ENCODE results near the gene B4GALT3.

Gene B4GALT3

GRCh38 chr1:161166669-161167548 is 10.4 kb downstream of the B4GALT3 start:
- H3K9me3 ChIP-seq (ENCODE audit: insufficient read depth, low read depth, low read length), result no peaks in the 10 kb centered on the region
- peak overlapping the region; percentile 89 for H3K9ac ChIP-seq (ENCODE audit: low read depth, low read length)
- H3K27me3 ChIP-seq (ENCODE audit: insufficient read depth, low read length), result no peaks in the 10 kb centered on the region
- peak overlapping the region; percentile 91 for H3K4me3 ChIP-seq (ENCODE audit: low read length)
- no peaks in the 10 kb centered on the region for H3K4me1 ChIP-seq (ENCODE audit: insufficient read depth, low read length)
- no peak overlapping the region for H3K27ac ChIP-seq (ENCODE audit: low read length)
- H3K36me3 ChIP-seq (ENCODE audit: insufficient read depth, low read depth, low read length), result peaks cover 62% of the 10 kb centered on the region

GRCh38 chr1:161165742-161166668 is 11.3 kb downstream of the B4GALT3 start, which contains the start of gene PPOX:
Gene PPOX (plus strand): TSS chr1:161166426. CDS start chr1:161166848, 422 bp downstream.
- H3K27ac ChIP-seq (ENCODE audit: low read length), result no peak within 1 kb of the TSS
- H3K36me3 ChIP-seq (ENCODE audit: insufficient read depth, low read depth, low read length), result peaks cover 56% of the 10 kb centered on the region
- H3K9ac ChIP-seq (ENCODE audit: low read depth, low read length), result peak within 1 kb of the TSS; percentile 89
- no peaks in the 10 kb centered on the region for H3K4me1 ChIP-seq (ENCODE audit: insufficient read depth, low read length)
- H3K27me3 ChIP-seq (ENCODE audit: insufficient read depth, low read length), result no peaks in the 10 kb centered on the region
- H3K4me3 ChIP-seq (ENCODE audit: low read length), result peak within 1 kb of the TSS; percentile 91
- H3K9me3 ChIP-seq (ENCODE audit: insufficient read depth, low read depth, low read length), result no peaks in the 10 kb centered on the region

- Histone ChIP-seq H3K27ac (ENCODE audit: low read length) (no peak overlapping the region), H3K9ac (ENCODE audit: low read depth, low read length) (peak overlapping the region; percentile 71; the same call in 1 of the 2 replicates), H3K4me1 (ENCODE audit: insufficient read depth, low read length) (no peaks in the 10 kb centered on the region), H3K36me3 (ENCODE audit: insufficient read depth, low read depth, low read length) (peaks cover 47% of the 10 kb centered on the region), H3K27me3 (ENCODE audit: insufficient read depth, low read length) (no peaks in the 10 kb centered on the region), H3K9me3 (ENCODE audit: insufficient read depth, low read depth, low read length) (no peaks in the 10 kb centered on the region), H3K4me3 (ENCODE audit: low read length) (peak overlapping the region; percentile 91)
These were observed 12.3 kb downstream of the B4GALT3 start for GRCh38 chr1:161164901-161165610.

DNA sequence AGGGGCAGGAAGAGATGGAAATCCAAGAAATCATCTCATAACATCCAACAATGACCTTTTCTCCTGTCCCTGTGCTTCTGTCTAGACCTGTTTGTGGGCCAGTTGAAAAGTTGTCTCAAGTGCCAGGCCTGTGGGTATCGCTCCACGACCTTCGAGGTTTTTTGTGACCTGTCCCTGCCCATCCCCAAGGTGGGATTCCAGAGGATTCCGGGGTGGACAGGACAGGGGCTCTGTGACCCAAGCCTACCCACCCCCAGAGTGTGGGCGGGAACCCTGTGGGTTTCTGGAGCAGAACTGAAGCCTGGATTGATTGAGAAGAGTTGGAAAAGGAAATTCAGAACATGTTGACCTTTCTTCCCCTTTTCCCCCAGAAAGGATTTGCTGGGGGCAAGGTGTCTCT is 13.5 kb downstream of the B4GALT3 start:
- Histone ChIP-seq H3K27me3 (ENCODE audit: insufficient read depth, low read length) (no peaks in the 10 kb centered on the region), H3K4me3 (ENCODE audit: low read length) (no peak overlapping the region), H3K9me3 (ENCODE audit: insufficient read depth, low read depth, low read length) (no peaks in the 10 kb centered on the region), H3K4me1 (ENCODE audit: insufficient read depth, low read length) (no peaks in the 10 kb centered on the region), H3K9ac (ENCODE audit: low read depth, low read length) (no peak overlapping the region), H3K36me3 (ENCODE audit: insufficient read depth, low read depth, low read length) (peaks cover 36% of the 10 kb centered on the region), H3K27ac (ENCODE audit: low read length) (no peak overlapping the region)

- H3K4me3 ChIP-seq (ENCODE audit: low read length), result no peak overlapping the region
- no peak overlapping the region for H3K27ac ChIP-seq (ENCODE audit: low read length)
- H3K9ac ChIP-seq (ENCODE audit: low read depth, low read length), result no peak overlapping the region
- H3K9me3 ChIP-seq (ENCODE audit: insufficient read depth, low read depth, low read length), result no peaks in the 10 kb centered on the region
- H3K27me3 ChIP-seq (ENCODE audit: insufficient read depth, low read length), result no peaks in the 10 kb centered on the region
- H3K36me3 ChIP-seq (ENCODE audit: insufficient read depth, low read depth, low read length), result peaks cover 45% of the 10 kb centered on the region
- no peaks in the 10 kb centered on the region for H3K4me1 ChIP-seq (ENCODE audit: insufficient read depth, low read length)
These were observed 14.5 kb downstream of the B4GALT3 start for GRCh38 chr1:161162806-161163205.

- Histone ChIP-seq H3K36me3 (ENCODE audit: insufficient read depth, low read depth, low read length) (peaks cover 52% of the 10 kb centered on the region), H3K9ac (ENCODE audit: low read depth, low read length) (no peak overlapping the region), H3K4me1 (ENCODE audit: insufficient read depth, low read length) (no peaks in the 10 kb centered on the region), H3K9me3 (ENCODE audit: insufficient read depth, low read depth, low read length) (no peaks in the 10 kb centered on the region), H3K27ac (ENCODE audit: low read length) (no peak overlapping the region), H3K27me3 (ENCODE audit: insufficient read depth, low read length) (no peaks in the 10 kb centered on the region), H3K4me3 (ENCODE audit: low read length) (no peak overlapping the region)
These were observed 15.3 kb downstream of the B4GALT3 start for GRCh38 chr1:161162052-161162451.

DNA sequence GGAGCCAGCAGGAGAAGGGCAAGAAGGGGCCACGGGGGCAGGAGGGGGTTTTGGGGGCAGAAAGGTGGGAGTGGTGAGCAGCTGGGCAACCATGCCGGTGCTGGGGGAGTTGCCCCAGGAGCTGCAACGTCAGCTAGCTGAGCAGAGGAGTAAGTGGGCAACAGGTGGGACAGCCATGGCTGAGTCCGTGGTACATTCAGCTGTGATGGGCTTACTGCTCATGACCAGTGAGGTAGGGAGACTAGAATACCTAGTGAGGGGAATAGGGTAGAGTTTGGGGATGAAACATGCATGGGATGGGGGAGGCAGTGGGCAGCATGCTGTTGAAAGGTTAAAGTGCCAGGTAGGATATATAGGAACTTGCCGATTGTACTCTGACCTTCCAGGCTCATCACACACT is 15.7 kb downstream of the B4GALT3 start:
- H3K4me3 ChIP-seq (ENCODE audit: low read length), result no peak overlapping the region
- H3K27me3 ChIP-seq (ENCODE audit: insufficient read depth, low read length), result no peaks in the 10 kb centered on the region
- H3K9me3 ChIP-seq (ENCODE audit: insufficient read depth, low read depth, low read length), result no peaks in the 10 kb centered on the region
- peaks cover 56% of the 10 kb centered on the region for H3K36me3 ChIP-seq (ENCODE audit: insufficient read depth, low read depth, low read length)
- no peaks in the 10 kb centered on the region for H3K4me1 ChIP-seq (ENCODE audit: insufficient read depth, low read length)
- H3K27ac ChIP-seq (ENCODE audit: low read length), result no peak overlapping the region
- no peak overlapping the region for H3K9ac ChIP-seq (ENCODE audit: low read depth, low read length)

- Histone ChIP-seq H3K9me3 (ENCODE audit: insufficient read depth, low read depth, low read length) (no peaks in the 10 kb centered on the region), H3K27ac (ENCODE audit: low read length) (no peak overlapping the region), H3K4me3 (ENCODE audit: low read length) (peak overlapping the region; percentile 85), H3K4me1 (ENCODE audit: insufficient read depth, low read length) (no peaks in the 10 kb centered on the region), H3K36me3 (ENCODE audit: insufficient read depth, low read depth, low read length) (peaks cover 56% of the 10 kb centered on the region), H3K27me3 (ENCODE audit: insufficient read depth, low read length) (no peaks in the 10 kb centered on the region), H3K9ac (ENCODE audit: low read depth, low read length) (no peak overlapping the region)
These were observed 16.6 kb downstream of the B4GALT3 start for GRCh38 chr1:161160671-161161145.

DNA sequence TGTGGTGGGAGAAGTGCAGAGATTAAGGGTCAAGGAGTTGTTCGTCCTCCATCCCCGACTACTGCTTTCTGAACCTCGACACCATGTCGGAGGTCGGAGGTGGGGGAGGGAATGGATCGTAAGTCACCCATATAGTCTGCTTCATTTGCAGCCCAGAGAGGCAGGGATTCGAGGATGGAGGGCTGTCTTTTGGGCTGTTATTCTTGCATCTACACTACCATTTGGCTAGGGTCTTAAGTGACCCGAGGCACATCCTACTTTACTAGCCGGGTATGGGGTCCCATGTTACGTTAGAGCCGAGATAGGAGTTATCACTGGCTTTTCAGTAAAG is 17.4 kb downstream of the B4GALT3 start:
- H3K4me3 ChIP-seq (ENCODE audit: low read length), result peak overlapping the region; percentile 85
- H3K4me1 ChIP-seq (ENCODE audit: insufficient read depth, low read length), result no peaks in the 10 kb centered on the region
- no peaks in the 10 kb centered on the region for H3K9me3 ChIP-seq (ENCODE audit: insufficient read depth, low read depth, low read length)
- H3K36me3 ChIP-seq (ENCODE audit: insufficient read depth, low read depth, low read length), result peaks cover 52% of the 10 kb centered on the region
- H3K9ac ChIP-seq (ENCODE audit: low read depth, low read length), result peak overlapping the region; percentile 78
- H3K27ac ChIP-seq (ENCODE audit: low read length), result peak overlapping the region; percentile 35
- H3K27me3 ChIP-seq (ENCODE audit: insufficient read depth, low read length), result no peaks in the 10 kb centered on the region

GRCh38 chr1:161159087-161159912 is 18.0 kb downstream of the B4GALT3 start, which contains the start of gene USP21:
Gene USP21 (plus strand): TSS chr1:161159500. CDS start chr1:161160641, 1,141 bp downstream.
- Histone ChIP-seq H3K36me3 (ENCODE audit: insufficient read depth, low read depth, low read length) (peaks cover 47% of the 10 kb centered on the region), H3K9ac (ENCODE audit: low read depth, low read length) (peak within 1 kb of the TSS; percentile 78), H3K27ac (ENCODE audit: low read length) (peak within 1 kb of the TSS; percentile 35), H3K27me3 (ENCODE audit: insufficient read depth, low read length) (no peaks in the 10 kb centered on the region), H3K4me3 (ENCODE audit: low read length) (peak within 1 kb of the TSS; percentile 85), H3K4me1 (ENCODE audit: insufficient read depth, low read length) (no peaks in the 10 kb centered on the region), H3K9me3 (ENCODE audit: insufficient read depth, low read depth, low read length) (no peaks in the 10 kb centered on the region)
